IPS DF 6.9 (cell line): Measurements from ENCODE around the gene FGF10.

ENCODE experiments used
- DNase-seq: peaks from one replicate; pipeline ENCODE4 v3.0.0-alpha.2; 2013; ENCODE audit warnings: low read depth, low spot score
- H3K27ac ChIP-seq: one replicate; pipeline ENCODE4 v1.5.1; 2013; ENCODE audit warnings: low read length, control low read depth
- H3K27me3 ChIP-seq: 2 replicates; pipeline ENCODE4 v1.6.1; 2013; ENCODE audit warnings: mild to moderate bottlenecking, low read length; ENCODE audit not compliant: control insufficient read depth, insufficient read depth
- H3K36me3 ChIP-seq: 2 replicates; pipeline ENCODE4 v1.6.1; 2013; ENCODE audit warnings: low read length; ENCODE audit not compliant: control insufficient read depth, insufficient read depth
- H3K4me1 ChIP-seq: 2 replicates; pipeline ENCODE4 v1.6.1; 2013; ENCODE audit warnings: low read length; ENCODE audit not compliant: control insufficient read depth, insufficient read depth
- H3K4me3 ChIP-seq: 2 replicates; pipeline ENCODE4 v1.5.1; 2013; ENCODE audit warnings: mild to moderate bottlenecking, low read length
- H3K9me3 ChIP-seq: 2 replicates; pipeline ENCODE4 v1.6.1; 2013; ENCODE audit warnings: low read length, inconsistent platforms; ENCODE audit not compliant: control insufficient read depth, insufficient read depth
- WGBS: extraction: QIAGEN DNeasy Blood & Tissue Kit; methylation state at CpG from one replicate; pipeline ENCODE4 v1.1.7; 2013; ENCODE audit warnings: mixed read lengths, missing lambda C conversion rate; ENCODE audit not compliant: insufficient read length, insufficient coverage; 5-methylcytosine and 5-hydroxymethylcytosine counted together

Gene FGF10

DNA sequence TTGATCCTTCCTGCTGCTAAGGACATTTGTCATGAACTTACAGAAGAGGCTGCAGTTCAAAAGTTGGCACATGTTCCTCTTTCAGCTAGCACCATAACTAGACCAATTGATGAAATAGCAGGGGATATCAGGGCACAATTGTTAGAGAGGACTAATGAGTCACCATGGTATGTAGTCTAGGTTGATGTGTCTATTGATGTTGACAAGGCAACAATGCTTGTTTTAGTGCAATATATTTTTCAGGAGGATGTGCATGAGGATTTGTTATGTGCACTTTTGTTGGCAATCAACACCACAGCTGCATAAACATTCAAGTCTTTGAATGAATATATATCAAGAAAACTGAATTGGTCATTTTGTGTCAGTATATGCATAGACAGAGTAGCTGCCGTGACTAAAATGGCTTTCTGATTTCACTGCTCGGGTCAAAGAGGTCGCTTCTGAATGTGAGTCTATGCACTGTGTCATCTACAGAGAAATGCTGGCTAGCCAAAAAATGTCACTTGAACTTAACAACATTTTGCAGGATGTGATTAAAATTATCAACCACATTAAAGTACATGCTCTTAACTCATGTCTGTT is 68.0 kb downstream of the FGF10 start:
- Histone ChIP-seq H3K27me3 (no peaks in the 10 kb centered on the region), H3K27ac (no peak overlapping the region), H3K9me3 (no peaks in the 10 kb centered on the region), H3K4me3 (no peak overlapping the region), H3K36me3 (no peaks in the 10 kb centered on the region), H3K4me1 (no peaks in the 10 kb centered on the region)
- no peak for DNase-seq
- whole genome bisulfite sequencing = no CpG with 5 or more reads among the region's 3 CpGs

DNA sequence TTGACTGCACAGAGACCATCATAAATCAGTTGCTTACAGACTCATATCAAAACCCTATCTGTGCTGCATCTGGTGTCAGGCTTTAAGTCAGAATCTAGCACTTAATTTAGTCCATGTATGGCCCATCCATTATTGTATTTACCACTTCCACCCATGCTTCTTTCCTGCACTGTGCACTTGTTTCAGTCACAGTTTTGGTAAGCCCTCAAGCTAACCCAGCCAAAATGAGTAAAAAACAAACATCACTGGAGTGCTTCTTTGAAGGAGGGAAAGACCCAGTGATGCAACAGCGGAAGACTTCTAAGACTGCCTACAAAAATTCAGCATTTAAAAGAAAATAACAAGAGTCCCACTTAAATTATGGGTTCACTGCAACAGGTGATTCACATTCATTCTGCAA is 69.0 kb downstream of the FGF10 start:
- H3K4me1 ChIP-seq = no peaks in the 10 kb centered on the region
- H3K36me3 ChIP-seq = no peaks in the 10 kb centered on the region
- WGBS = no CpG with 5 or more reads among the region's 1 CpG
- no peaks in the 10 kb centered on the region for H3K27me3 ChIP-seq
- no peak overlapping the region for H3K27ac ChIP-seq
- DNase-seq = no peak
- H3K9me3 ChIP-seq = no peaks in the 10 kb centered on the region
- no peak overlapping the region for H3K4me3 ChIP-seq

DNA sequence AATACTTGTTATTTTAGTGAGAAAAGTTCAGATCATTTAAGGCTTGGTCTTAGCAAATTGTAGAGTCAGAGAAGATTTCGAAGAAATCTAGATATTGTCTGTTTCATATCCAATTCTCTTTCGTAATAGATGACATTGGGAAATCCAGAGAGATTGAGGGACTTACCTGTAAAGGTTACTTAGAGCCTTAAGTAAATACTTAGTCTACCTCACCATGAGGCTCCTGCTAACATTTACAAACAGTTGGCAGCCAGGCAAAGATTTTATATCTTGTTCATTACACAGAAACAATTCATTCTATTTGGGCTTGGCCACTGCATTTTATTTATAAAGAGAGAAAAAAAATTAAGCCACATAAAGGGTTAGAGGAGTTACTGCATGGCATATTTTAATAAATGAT is 70.3 kb downstream of the FGF10 start:
- H3K36me3 ChIP-seq = no peaks in the 10 kb centered on the region
- no peak for DNase-seq
- no peaks in the 10 kb centered on the region for H3K9me3 ChIP-seq
- H3K4me1 ChIP-seq = no peaks in the 10 kb centered on the region
- H3K27me3 ChIP-seq = no peaks in the 10 kb centered on the region
- no peak overlapping the region for H3K4me3 ChIP-seq
- H3K27ac ChIP-seq = no peak overlapping the region
- no CpG with 5 or more reads among the region's 2 CpGs for WGBS

DNA sequence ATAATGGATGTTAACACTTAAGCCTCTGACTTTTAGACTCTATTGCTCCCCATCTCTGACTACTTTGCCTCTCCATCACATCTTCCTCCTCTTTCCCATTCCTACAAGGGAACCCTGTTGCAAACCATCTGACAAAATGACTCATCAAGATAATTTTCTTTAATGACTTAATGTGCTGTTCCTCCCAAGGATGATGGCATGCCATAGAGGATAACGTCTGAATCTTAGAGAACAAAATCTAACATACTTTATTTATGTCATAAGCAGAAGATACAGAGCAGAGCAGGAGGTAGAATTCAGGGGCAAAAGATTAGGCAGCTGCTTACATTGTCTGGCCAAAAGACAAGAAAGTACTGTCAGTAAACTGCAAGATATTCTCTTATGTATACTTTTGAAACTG is 76.8 kb downstream of the FGF10 start:
- no CpG with 5 or more reads among the region's 1 CpG for WGBS
- H3K4me1 ChIP-seq = no peaks in the 10 kb centered on the region
- H3K4me3 ChIP-seq = no peak overlapping the region
- H3K27ac ChIP-seq = no peak overlapping the region
- no peak for DNase-seq
- H3K27me3 ChIP-seq = no peaks in the 10 kb centered on the region
- no peaks in the 10 kb centered on the region for H3K9me3 ChIP-seq
- no peaks in the 10 kb centered on the region for H3K36me3 ChIP-seq

DNA sequence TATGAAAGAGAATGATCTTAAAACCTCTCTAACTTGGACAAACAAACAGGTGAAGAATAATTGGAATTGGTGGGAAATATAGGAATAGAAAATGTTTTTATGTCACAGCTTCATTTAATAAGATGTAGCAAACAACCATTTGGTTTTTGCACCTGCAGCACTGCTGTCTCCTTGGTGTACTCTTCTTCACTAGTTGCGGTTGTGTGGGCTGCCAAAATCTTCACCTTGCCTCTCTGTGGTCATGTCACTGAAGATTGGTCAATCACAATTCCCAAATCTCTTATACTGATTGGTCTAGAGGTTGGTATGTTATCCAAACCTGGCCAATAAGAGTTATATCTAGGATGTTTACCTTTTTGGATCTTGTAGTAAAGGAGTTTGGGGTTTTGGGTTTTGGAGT is 88.7 kb downstream of the FGF10 start:
- no peak for DNase-seq
- H3K27me3 ChIP-seq = no peaks in the 10 kb centered on the region
- no peaks in the 10 kb centered on the region for H3K9me3 ChIP-seq
- no peak overlapping the region for H3K4me3 ChIP-seq
- WGBS = no CpG with 5 or more reads among the region's 1 CpG
- H3K36me3 ChIP-seq = no peaks in the 10 kb centered on the region
- H3K27ac ChIP-seq = no peak overlapping the region
- no peaks in the 10 kb centered on the region for H3K4me1 ChIP-seq

DNA sequence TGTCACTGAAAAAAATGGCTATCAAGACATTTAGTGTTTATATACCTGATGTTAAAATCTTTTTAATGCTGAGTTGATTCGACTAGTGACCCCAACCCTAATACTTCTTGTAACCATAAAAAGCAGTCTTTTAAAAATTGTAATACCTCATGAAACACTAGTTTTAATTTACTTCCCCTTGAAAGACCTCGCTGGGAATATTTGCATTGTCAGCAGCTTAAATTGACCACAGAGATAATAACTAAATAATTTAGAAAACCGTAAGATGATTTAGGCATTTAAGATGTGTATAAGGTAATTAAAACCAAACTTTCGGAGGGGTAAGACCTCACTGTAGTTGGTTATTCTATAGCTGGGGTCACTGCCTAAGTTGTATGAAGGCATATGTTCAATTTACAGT is 89.8 kb downstream of the FGF10 start:
- Histone ChIP-seq H3K36me3 (no peaks in the 10 kb centered on the region), H3K27ac (no peak overlapping the region), H3K4me3 (no peak overlapping the region), H3K9me3 (no peaks in the 10 kb centered on the region), H3K27me3 (no peaks in the 10 kb centered on the region), H3K4me1 (no peaks in the 10 kb centered on the region)
- no CpG with 5 or more reads among the region's 4 CpGs for WGBS
- no peak for DNase-seq

DNA sequence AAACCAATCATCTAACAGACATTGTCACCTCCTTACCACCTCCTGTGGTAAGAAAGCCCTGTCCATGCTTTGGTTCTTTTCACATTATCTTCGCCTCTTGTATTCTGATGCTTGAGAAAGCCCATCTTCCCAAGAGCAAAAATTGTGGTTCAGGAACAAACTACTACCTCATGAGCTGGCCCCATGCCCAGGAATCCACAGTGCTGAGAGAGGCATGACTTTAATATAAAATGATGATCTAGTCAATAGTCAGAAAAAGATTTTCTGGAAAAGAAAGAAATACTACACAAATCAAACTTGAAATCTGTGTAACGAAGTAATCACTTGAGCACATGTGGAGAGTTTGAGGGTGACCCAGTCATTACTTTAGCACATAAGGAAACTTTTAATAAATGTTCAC is 94.7 kb downstream of the FGF10 start:
- H3K36me3 ChIP-seq = no peaks in the 10 kb centered on the region
- H3K27me3 ChIP-seq = no peaks in the 10 kb centered on the region
- no peaks in the 10 kb centered on the region for H3K9me3 ChIP-seq
- WGBS = no CpG with 5 or more reads among the region's 2 CpGs
- H3K4me3 ChIP-seq = no peak overlapping the region
- no peaks in the 10 kb centered on the region for H3K4me1 ChIP-seq
- no peak overlapping the region for H3K27ac ChIP-seq
- DNase-seq = no peak

DNA sequence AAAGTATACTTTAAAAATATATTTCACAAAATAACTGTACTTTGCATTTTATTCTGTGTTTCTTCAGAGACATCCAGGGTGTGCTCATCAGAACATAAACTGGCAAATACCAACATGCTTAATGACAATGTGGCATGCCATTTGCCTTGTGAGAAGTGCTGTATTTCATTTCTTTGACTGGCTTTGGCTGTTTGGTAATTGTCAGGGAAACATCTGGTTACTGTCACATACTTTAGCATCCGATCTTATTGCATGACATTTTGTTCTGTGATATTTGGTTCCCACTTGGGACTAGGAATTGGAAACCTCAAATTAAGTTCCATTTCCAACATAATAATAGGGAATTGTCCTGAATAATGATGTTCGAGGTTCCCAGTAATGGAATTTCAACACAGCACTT is 96.5 kb downstream of the FGF10 start:
- Histone ChIP-seq H3K36me3 (no peaks in the 10 kb centered on the region), H3K27me3 (no peaks in the 10 kb centered on the region), H3K27ac (no peak overlapping the region), H3K4me1 (no peaks in the 10 kb centered on the region), H3K4me3 (no peak overlapping the region), H3K9me3 (no peaks in the 10 kb centered on the region)
- no CpG with 5 or more reads among the region's 2 CpGs for WGBS
- no peak for DNase-seq

DNA sequence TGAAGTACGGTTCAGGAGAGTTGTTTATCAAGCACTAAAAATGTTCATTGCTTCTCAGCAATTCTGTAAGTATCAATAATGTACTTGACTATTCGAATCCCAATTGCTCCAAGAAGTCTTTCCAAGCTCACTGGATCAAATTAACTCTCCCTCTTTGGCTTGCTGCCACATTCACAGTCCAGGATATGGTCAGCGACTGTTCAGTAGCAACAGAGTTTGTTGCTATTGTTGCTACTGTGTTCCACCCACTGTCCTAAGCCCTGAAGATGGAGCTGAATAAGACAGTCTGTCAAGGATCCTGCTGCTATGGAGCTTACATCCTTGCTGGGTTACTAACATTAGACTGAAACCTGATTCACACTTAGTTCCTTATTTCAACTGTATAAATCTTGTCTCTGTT is 110.8 kb downstream of the FGF10 start:
- no peak for DNase-seq
- 100% methylated on average over 1 of the region's 3 CpGs for WGBS
- H3K4me1 ChIP-seq = no peaks in the 10 kb centered on the region
- no peak overlapping the region for H3K4me3 ChIP-seq
- H3K36me3 ChIP-seq = no peaks in the 10 kb centered on the region
- H3K27me3 ChIP-seq = no peaks in the 10 kb centered on the region
- no peaks in the 10 kb centered on the region for H3K9me3 ChIP-seq
- H3K27ac ChIP-seq = no peak overlapping the region

DNA sequence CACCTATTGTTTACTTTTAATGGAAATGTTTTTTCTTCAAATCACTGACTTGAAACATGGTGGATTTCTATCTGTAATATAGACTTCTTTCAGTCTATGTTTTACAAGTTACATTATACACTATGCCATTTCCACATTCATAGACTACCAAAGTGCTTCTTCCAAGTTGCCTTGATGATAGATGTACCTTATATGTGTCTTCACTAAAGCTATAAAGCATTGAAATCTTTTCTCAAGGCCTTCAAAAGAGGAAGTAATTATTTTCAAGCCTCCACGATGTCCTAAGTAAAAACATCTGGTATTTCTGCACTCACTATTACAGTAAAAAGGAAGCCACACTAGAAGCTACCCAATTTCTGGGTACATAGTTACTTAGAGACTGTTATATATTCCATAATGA is 113.3 kb downstream of the FGF10 start:
- Histone ChIP-seq H3K4me1 (no peaks in the 10 kb centered on the region), H3K27ac (no peak overlapping the region), H3K36me3 (no peaks in the 10 kb centered on the region), H3K9me3 (no peaks in the 10 kb centered on the region), H3K4me3 (no peak overlapping the region), H3K27me3 (no peaks in the 10 kb centered on the region)
- no CpG with 5 or more reads among the region's 1 CpG for WGBS
- DNase-seq = no peak

DNA sequence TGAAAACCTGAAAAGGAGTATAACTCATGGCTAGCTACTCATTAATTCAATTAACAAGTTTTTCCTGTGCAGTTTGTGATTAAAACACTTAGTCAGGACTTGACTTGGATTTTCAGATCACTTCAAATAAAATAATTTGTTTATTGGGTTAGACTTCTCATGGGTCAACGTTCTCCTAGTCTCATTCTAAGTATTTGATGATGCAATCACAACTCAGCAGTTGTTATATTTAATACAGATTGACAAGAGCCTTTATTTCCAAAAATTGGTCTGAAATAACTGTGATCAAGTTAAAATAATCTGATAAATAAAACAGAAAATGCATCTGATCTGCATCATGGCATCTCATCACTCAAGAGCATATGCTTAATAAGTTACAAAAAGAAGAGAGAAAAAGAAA is 113.9 kb downstream of the FGF10 start:
- WGBS = no CpG with 5 or more reads among the region's 1 CpG
- H3K27ac ChIP-seq = no peak overlapping the region

More for the DNA sequence above, 113.9 kb downstream of the FGF10 start:
- Histone ChIP-seq H3K36me3 (no peaks in the 10 kb centered on the region), H3K27me3 (no peaks in the 10 kb centered on the region), H3K4me3 (no peak overlapping the region), H3K4me1 (no peaks in the 10 kb centered on the region), H3K9me3 (no peaks in the 10 kb centered on the region)
- no peak for DNase-seq
